Pancreas (tissue), 10 donors: Measurements from ENCODE around the gene MADD. TPM values are rescaled to one million over a fixed set of nuclear protein-coding genes. Genes with fewer than 3 reads are reported as not detected.

Source experiments
- ATAC-seq, 4 donors: fragments of 200-7000 bp; cut with Tn5 transposase; one replicate each; pipeline versions ENCODE4 v1.8.0 to v1.9.1; 2020; ENCODE audit warnings: mild to moderate bottlenecking in 4 of 4, moderate library complexity in 4 of 4
- DNase-seq, 6 donors: peaks; one replicate each; pipeline ENCODE4 v3.0.0-alpha.2; 2020
- FAIRE-seq: peaks from 2 replicates; lab custom pipeline; 2012; peaks lifted over from hg19 to GRCh38; lab: Jason Lieb, UNC
- H3K27ac ChIP-seq, 4 donors: fragments of 200-600 bp; sonication (generic); 1 replicate in 3 of 4; 2 replicates in 1 of 4; pipeline versions ENCODE4 v1.5.0 to v1.8.0; 2020
- H3K27me3 ChIP-seq, 4 donors: fragments of 200-600 bp; one replicate each; pipeline ENCODE4 v1.8.0; 2021
- H3K36me3 ChIP-seq, 3 donors: fragments of 200-600 bp; sonication (generic) in 1 of 3; one replicate each; pipeline versions ENCODE4 v1.5.0 to v1.8.0; 2020 to 2021
- H3K4me1 ChIP-seq, 3 donors: fragments of 200-600 bp; one replicate each; pipeline ENCODE4 v1.8.0; 2021
- H3K4me3 ChIP-seq, 4 donors: fragments of 200-600 bp; sonication (generic) in 2 of 4; one replicate each; pipeline versions ENCODE4 v1.5.0 to v1.8.0; 2020 to 2021
- H3K9me3 ChIP-seq, 4 donors: fragments of 200-600 bp; one replicate each; pipeline ENCODE4 v1.8.0; 2021
- CTCF ChIP-seq, 4 donors: fragments of 200-600 bp; sonication (generic) in 3 of 4; IDR thresholded peaks; one replicate each; pipeline versions ENCODE4 v1.5.0 to v1.8.0; 2021; ENCODE audit warnings: antibody characterized with exemption in 4 of 4
- WGBS, 2 donors: extraction: QIAGEN DNeasy Blood & Tissue Kit; methylation state at CpG; one replicate each; pipeline ENCODE4 v1.1.7; 2013; 5-methylcytosine and 5-hydroxymethylcytosine counted together
- intact Hi-C, 3 donors: fragments of 100-400 bp; cut with DNase I; formaldehyde crosslinking; loops; one replicate each; pipeline versions ENCODE4 v1.11.1 to v1.14.2; 2022
- polyA plus RNA-seq, 2 donors: library from polyadenylated mRNA; stranded (reverse); fragments of 200-250 nt; gene quantifications; one replicate each; pipeline ENCODE4 v1.2.3, GENCODE V29; 2013
- total RNA-seq, 6 donors: library from RNA; stranded (reverse); fragmentation: NEBNext Ultra II Directional in 4 of 6; extraction: Animal tissue kit (Norgen Biotek cat#: 25700) in 4 of 6; gene quantifications; one replicate each; pipeline versions ENCODE4 v1.2.1 to v1.2.4, GENCODE V29; 2021 to 2023
- donor health status: healthy with polysubstance abuse.
- donor health status: DM: no; HTN: no; CAD: no; lungs with moderate emphysema.
- donor health status: DM: no; HTN: no; CAD: no.
- donor health status: control.
- donor health status: control.
- donor health status: Bipolar disorder and iron deficiency.
- donor health status: DM: yes; HTN: yes; CAD: no.
- donor health status: DM: no; HTN: no; CAD: no.
- donor health status: DM: no; HTN: no; CAD: no.
- donor health status: DM: yes; HTN: yes; CAD: no.

Gene MADD
- total and polyA plus RNA-seq, 8 donors, result 15.0 to 36.9 (median 21.3) TPM

- 84 to 91% methylated on average over 12 of the region's 12 CpGs for WGBS, 2 donors
- Histone ChIP-seq H3K4me3 (no peak overlapping the region), H3K27ac (no peak overlapping the region), H3K9me3 (no peaks in the 10 kb centered on the region), H3K4me1 (no peaks in the 10 kb centered on the region), H3K36me3 (peaks cover 0 to 27% (median 21%) of the 10 kb centered on the region in 3 donors), H3K27me3 (no peaks in the 10 kb centered on the region)
- intact Hi-C loops, result no loop called here
- DNase-seq (peak in 1 of 6 donors; percentile 45), ATAC-seq (no peak), FAIRE-seq (no peak)
- TF ChIP-seq CTCF (IDR thresholded peaks at IDR 0.05), result no peak
These were observed 59.6 kb downstream of the MADD start for GRCh38 chr11:47329431-47329986.

- H3K9me3 ChIP-seq, result no peaks in the 10 kb centered on the region
- peaks cover 0 to 27% (median 21%) of the 10 kb centered on the region in 3 donors for H3K36me3 ChIP-seq
- H3K27ac ChIP-seq, result no peak overlapping the region
- H3K4me1 ChIP-seq, result no peaks in the 10 kb centered on the region
- no peak for TF ChIP-seq CTCF (IDR thresholded peaks at IDR 0.05)
- no peak overlapping the region for H3K4me3 ChIP-seq
- no peaks in the 10 kb centered on the region for H3K27me3 ChIP-seq
- 62 to 67% methylated on average over 16 of the region's 16 CpGs for WGBS, 2 donors
- DNase-seq (peak in 1 of 6 donors; percentile 23), FAIRE-seq (no peak), ATAC-seq (peak in 3 of 4 donors; percentile 15 to 35 (median 32))
- intact Hi-C loops, result no loop called here
These were observed 60.3 kb downstream of the MADD start for GRCh38 chr11:47329987-47330931.

- 67 to 72% methylated on average over 21 of the region's 21 CpGs for WGBS, 2 donors
- H3K4me3 ChIP-seq, result no peak overlapping the region
- H3K27me3 ChIP-seq, result no peaks in the 10 kb centered on the region
- FAIRE-seq (no peak), ATAC-seq (peak in 1 of 4 donors; percentile 31), DNase-seq (peak in 1 of 6 donors; percentile 61)
- peaks cover 0 to 19% (median 14%) of the 10 kb centered on the region in 3 donors for H3K36me3 ChIP-seq
- intact Hi-C loops, result no loop called here
- no peak for TF ChIP-seq CTCF (IDR thresholded peaks at IDR 0.05)
- H3K9me3 ChIP-seq, result no peaks in the 10 kb centered on the region
- no peaks in the 10 kb centered on the region for H3K4me1 ChIP-seq
- no peak overlapping the region for H3K27ac ChIP-seq
These were observed 61.7 kb downstream of the MADD start for GRCh38 chr11:47331454-47332302.

GRCh38 chr11:47332303-47332711, 62.4 kb downstream of the MADD start:
- no peak overlapping the region for H3K4me3 ChIP-seq
- no peak for TF ChIP-seq CTCF (IDR thresholded peaks at IDR 0.05)
- FAIRE-seq, result no peak
- no peaks in the 10 kb centered on the region for H3K4me1 ChIP-seq
- 76 to 81% methylated on average over 13 of the region's 13 CpGs for WGBS, 2 donors
- H3K36me3 ChIP-seq, result peaks cover 0 to 13% (median 9%) of the 10 kb centered on the region in 3 donors
- H3K9me3 ChIP-seq, result no peaks in the 10 kb centered on the region
- peak in 1 of 6 donors; percentile 47 for DNase-seq
- intact Hi-C loops, result no loop called here
- H3K27ac ChIP-seq, result no peak overlapping the region
- no peaks in the 10 kb centered on the region for H3K27me3 ChIP-seq
- ATAC-seq, result no peak
